PC-3 (cell line): Measurements from ENCODE around the gene KRT15. TPM values are rescaled to one million over a fixed set of nuclear protein-coding genes. Genes with fewer than 3 reads are reported as not detected.

ENCODE experiments used
- ATAC-seq: fragments of 200-7000 bp; cut with Tn5 transposase; 2 replicates; pipeline ENCODE4 v1.9.1; 2020; ENCODE audit warnings: mild to moderate bottlenecking, moderate library complexity
- Bru-seq: library from RNA; stranded (reverse); fragments of 400-500 nt; gene quantifications from one replicate; lab custom pipeline; 2021; lab: Mats Ljungman, UMichigan
- BruChase-seq, 2 experiments: library from RNA; stranded (reverse); fragments of 400-500 nt; gene quantifications; one replicate each; lab custom pipeline; 2021; lab: Mats Ljungman, UMichigan
- BruUV-seq: library from RNA; stranded (reverse); fragments of 400-500 nt; replicated peaks from 2 replicates; lab custom pipeline; 2021; lab: Mats Ljungman, UMichigan
- CTCF ChIA-PET: fragments of 300-600 bp; sonication (Branson Sonifier 250); formaldehyde crosslinking; loops from one replicate; lab custom pipeline; 2022; ENCODE audit warnings: antibody characterized with exemption; lab: Charles Lee
- POLR2A ChIA-PET: fragments of 300-600 bp; sonication (Branson Sonifier 250); formaldehyde crosslinking; loops from one replicate; lab custom pipeline; 2022; ENCODE audit warnings: antibody characterized with exemption; ENCODE audit not compliant: unreplicated experiment; lab: Charles Lee
- DNase-seq: peaks from one replicate; pipeline ENCODE4 v3.0.0-alpha.2; 2015
- H2AFZ ChIP-seq: fragments of 300-600 bp; sonication (generic); 2 replicates; pipeline ENCODE4 v1.6.0; 2016; ENCODE audit warnings: antibody characterized with exemption, low read length
- H3F3A ChIP-seq: fragments of 300-600 bp; sonication (generic); one replicate; pipeline ENCODE4 v1.6.0; 2017; ENCODE audit warnings: antibody characterized with exemption, low read length, control low read depth, mild to moderate bottlenecking; ENCODE audit not compliant: unreplicated experiment
- H3K27ac ChIP-seq: fragments of 300-600 bp; sonication (generic); 2 replicates; pipeline ENCODE4 v1.5.1; 2016; ENCODE audit warnings: mild to moderate bottlenecking, low read length
- H3K27me3 ChIP-seq: fragments of 300-600 bp; sonication (generic); 2 replicates; pipeline ENCODE4 v1.6.1; 2016; ENCODE audit warnings: low read length, mixed read lengths
- H3K36me3 ChIP-seq: fragments of 300-600 bp; sonication (generic); 2 replicates; pipeline ENCODE4 v1.6.1; 2016; ENCODE audit warnings: low read depth, mixed run types, low read length, mixed read lengths
- H3K4me1 ChIP-seq: fragments of 300-600 bp; sonication (generic); 2 replicates; pipeline ENCODE4 v1.5.1; 2016; ENCODE audit warnings: low read length; ENCODE audit not compliant: insufficient read depth
- H3K4me2 ChIP-seq: fragments of 300-600 bp; sonication (generic); 2 replicates; pipeline ENCODE4 v1.6.0; 2016; ENCODE audit warnings: low read length
- H3K4me3 ChIP-seq: fragments of 300-600 bp; sonication (generic); 2 replicates; pipeline ENCODE4 v1.5.1; 2016; ENCODE audit warnings: mild to moderate bottlenecking, low read length, mixed read lengths
- H3K79me2 ChIP-seq: fragments of 300-600 bp; sonication (generic); 2 replicates; pipeline ENCODE4 v1.6.1; 2017; ENCODE audit warnings: low read length, mixed read lengths
- H3K9ac ChIP-seq: fragments of 300-600 bp; sonication (generic); 2 replicates; pipeline ENCODE4 v1.6.0; 2016; ENCODE audit warnings: mild to moderate bottlenecking, low read length
- H3K9me2 ChIP-seq: fragments of 300-600 bp; sonication (generic); replicated peaks from 2 replicates; pipeline ENCODE4 v1.6.1; 2016; ENCODE audit warnings: mixed run types, low read length, mixed read lengths
- H3K9me3 ChIP-seq: fragments of 300-600 bp; sonication (generic); 2 replicates; pipeline ENCODE4 v1.6.1; 2016; ENCODE audit warnings: low read length, mixed read lengths
- H4K20me1 ChIP-seq: fragments of 300-600 bp; sonication (generic); 2 replicates; pipeline ENCODE4 v1.6.1; 2016; ENCODE audit warnings: low read length, mixed read lengths
- EZH2 ChIP-seq: fragments of 300-600 bp; sonication (generic); IDR thresholded peaks from one replicate; pipeline ENCODE4 v1.6.1; 2017; ENCODE audit warnings: antibody characterized with exemption, mild to moderate bottlenecking, low read length; ENCODE audit not compliant: unreplicated experiment
- EZH2phosphoT487 ChIP-seq: fragments of 300-600 bp; sonication (generic); IDR thresholded peaks from 2 replicates; pipeline ENCODE4 v1.6.1; 2018; ENCODE audit warnings: mild to moderate bottlenecking, antibody characterized with exemption, low read length, borderline replicate concordance
- intact Hi-C: fragments of 100-400 bp; cut with micrococcal nuclease; formaldehyde crosslinking; loops from 2 replicates; pipeline ENCODE4 v1.9.0; 2023
- long read RNA-seq: library from polyadenylated mRNA; unstranded; transcript quantifications from one replicate; pipeline ENCODE4 v2.0.0, GENCODE V29; 2021; ENCODE audit not compliant: unreplicated experiment
- total RNA-seq: library from RNA; depleted of rRNA; stranded (reverse); fragments of >200 nt; gene quantifications from 2 replicates; pipeline ENCODE4 v1.2.3, GENCODE V29; 2014; rRNA removed
- TF ChIP-seq, protein P1 (sequence below): fragments of 300-600 bp; sonication (generic); conservative IDR thresholded peaks from 2 replicates; pipeline ENCODE4 v1.5.1; 2017; ENCODE audit warnings: antibody characterized with exemption, low read depth, mild to moderate bottlenecking, low read length

KRT15 gene
- 121 and 144 TPM in 2 replicates for total RNA-seq
- percentile 88 among the genes with signal in this experiment for Bru-seq, nascent RNA
- BruChase-seq, experiment 1, labeled RNA remaining after a 6-hour chase = percentile 88 among the genes with signal in this experiment
- BruChase-seq, experiment 2, labeled RNA remaining after a 2-hour chase = percentile 87 among the genes with signal in this experiment
- long read RNA-seq, partial matches to known transcripts = 85 of 292 reads
- long read RNA-seq, other reads (novel, unspliced or antisense) = 207 of 292 reads

DNA sequence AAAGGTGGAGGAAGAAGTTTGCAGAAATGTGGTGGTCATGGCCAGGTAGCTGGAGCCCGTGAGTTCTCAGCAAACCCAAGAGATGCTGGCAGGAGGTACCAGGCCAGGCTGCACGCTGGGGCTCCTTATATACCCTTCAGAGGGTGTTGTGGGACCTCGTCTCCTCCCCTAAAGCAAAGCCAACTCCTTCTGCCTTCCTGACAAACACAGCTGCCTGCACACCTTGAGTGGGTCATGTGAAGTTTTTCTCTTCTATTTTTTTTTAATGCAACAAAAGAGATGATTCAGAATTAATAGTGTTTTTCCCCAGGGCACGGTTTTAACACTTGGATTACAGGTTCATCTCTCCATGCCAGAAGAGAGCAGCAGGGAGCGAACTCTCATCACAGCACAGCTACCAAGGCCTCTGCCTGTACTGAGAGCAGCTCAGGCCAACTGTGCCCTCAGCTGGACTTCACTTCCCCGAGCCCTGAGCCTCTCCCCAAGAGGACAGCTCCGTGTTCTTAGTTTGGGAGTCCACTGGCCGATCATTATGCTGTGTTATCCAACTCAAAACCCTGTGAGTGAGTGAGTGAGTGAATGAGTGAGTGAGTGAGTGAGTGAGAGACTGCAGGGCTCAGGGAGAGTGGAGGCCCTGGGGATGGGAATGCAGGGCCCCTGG lies at the start of gene KRT15:
TSS of gene KRT15 (minus strand) at position 102 of the 661 bp plus-strand sequence. CDS start at position 39, 63 bp downstream.
- no peak within 1 kb of the TSS for H2AFZ ChIP-seq
- peaks cover 11% of the 10 kb centered on the region for H3F3A ChIP-seq
- H3K36me3 ChIP-seq = peaks cover 10% of the 10 kb centered on the region; the same call in 1 of the 2 replicates
- BruUV-seq = no TSS peak
- peak within 1 kb of the TSS; percentile 83 for H3K9ac ChIP-seq
- H3K4me1 ChIP-seq = peaks cover 64% of the 10 kb centered on the region
- H3K79me2 ChIP-seq = no peaks in the 10 kb centered on the region
- TF ChIP-seq EZH2 (no peak), EZH2phosphoT487 (no peak)
- TF ChIP-seq, protein P1, sequence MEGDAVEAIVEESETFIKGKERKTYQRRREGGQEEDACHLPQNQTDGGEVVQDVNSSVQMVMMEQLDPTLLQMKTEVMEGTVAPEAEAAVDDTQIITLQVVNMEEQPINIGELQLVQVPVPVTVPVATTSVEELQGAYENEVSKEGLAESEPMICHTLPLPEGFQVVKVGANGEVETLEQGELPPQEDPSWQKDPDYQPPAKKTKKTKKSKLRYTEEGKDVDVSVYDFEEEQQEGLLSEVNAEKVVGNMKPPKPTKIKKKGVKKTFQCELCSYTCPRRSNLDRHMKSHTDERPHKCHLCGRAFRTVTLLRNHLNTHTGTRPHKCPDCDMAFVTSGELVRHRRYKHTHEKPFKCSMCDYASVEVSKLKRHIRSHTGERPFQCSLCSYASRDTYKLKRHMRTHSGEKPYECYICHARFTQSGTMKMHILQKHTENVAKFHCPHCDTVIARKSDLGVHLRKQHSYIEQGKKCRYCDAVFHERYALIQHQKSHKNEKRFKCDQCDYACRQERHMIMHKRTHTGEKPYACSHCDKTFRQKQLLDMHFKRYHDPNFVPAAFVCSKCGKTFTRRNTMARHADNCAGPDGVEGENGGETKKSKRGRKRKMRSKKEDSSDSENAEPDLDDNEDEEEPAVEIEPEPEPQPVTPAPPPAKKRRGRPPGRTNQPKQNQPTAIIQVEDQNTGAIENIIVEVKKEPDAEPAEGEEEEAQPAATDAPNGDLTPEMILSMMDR = peak; percentile 36; the same call in 1 of the 2 replicates
- peak within 1 kb of the TSS; percentile 22; the same call in 1 of the 2 replicates for H3K4me3 ChIP-seq
- POLR2A ChIA-PET = interaction anchor here (0.9 kb wide), 1 partner anchor 30 kb away, joined by 30 read pairs; no protein-coding TSS in a partner anchor
- peak within 1 kb of the TSS; percentile 60 for H3K4me2 ChIP-seq
- intact Hi-C loops = loop anchor here (2.0 to 10.0 kb wide), 2 partner anchors 616 to 714 kb away; no protein-coding TSS in a partner anchor
- ATAC-seq (peak; percentile 14), DNase-seq (peak; percentile 81)
- H3K27me3 ChIP-seq = no peaks in the 10 kb centered on the region
- no peaks in the 10 kb centered on the region for H3K9me3 ChIP-seq
- no peaks in the 10 kb centered on the region for H4K20me1 ChIP-seq
- H3K9me2 ChIP-seq = no peaks in the 10 kb centered on the region
- H3K27ac ChIP-seq = peak within 1 kb of the TSS; percentile 97
- CTCF ChIA-PET = interaction anchor here (0.6 to 1.8 kb wide), 2 partner anchors 30 to 34 kb away, joined by 8 to 19 read pairs; no protein-coding TSS in a partner anchor

DNA sequence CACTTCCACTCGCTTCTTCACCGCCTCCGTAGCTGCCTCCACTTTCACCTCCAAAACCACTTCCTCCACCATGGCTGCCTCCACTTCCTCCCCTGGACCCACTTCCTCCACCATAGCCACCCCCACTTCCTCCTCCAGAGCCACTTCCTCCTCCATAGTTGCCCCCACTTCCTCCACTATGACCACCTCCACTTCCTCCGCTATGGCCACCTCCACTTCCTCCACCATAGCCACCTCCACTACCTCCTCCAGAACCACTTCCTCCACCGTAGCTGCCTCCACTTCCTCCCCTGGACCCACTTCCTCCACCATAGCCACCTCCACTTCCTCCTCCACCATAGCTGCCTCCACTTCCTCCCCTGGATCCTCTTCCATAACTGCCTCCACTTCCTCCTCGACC lies 48.6 kb upstream of the KRT15 start:
- ChIA-PET CTCF (no interaction called here), POLR2A (no interaction called here)
- no peak overlapping the region for H3K4me2 ChIP-seq
- H3K9me3 ChIP-seq = no peaks in the 10 kb centered on the region
- H4K20me1 ChIP-seq = no peaks in the 10 kb centered on the region
- no peaks in the 10 kb centered on the region for H3K9me2 ChIP-seq
- H3K4me3 ChIP-seq = no peak overlapping the region
- no peaks in the 10 kb centered on the region for H3K36me3 ChIP-seq
- DNase-seq = no peak
- H3K79me2 ChIP-seq = no peaks in the 10 kb centered on the region
- no peaks in the 10 kb centered on the region for H3K4me1 ChIP-seq
- no peak overlapping the region for H2AFZ ChIP-seq
- TF ChIP-seq EZH2phosphoT487 = no peak
- TF ChIP-seq, protein P1 = no peak
- TF ChIP-seq EZH2 = no peak
- ATAC-seq = no peak
- H3K27ac ChIP-seq = no peak overlapping the region
- H3K9ac ChIP-seq = no peak overlapping the region
- no peaks in the 10 kb centered on the region for H3K27me3 ChIP-seq
- BruUV-seq = no TSS peak
- no peaks in the 10 kb centered on the region for H3F3A ChIP-seq
- intact Hi-C loops = no loop called here
